ENCODE results near the gene IFT57. TPM values are rescaled to one million over a fixed set of nuclear protein-coding genes. Genes with fewer than 3 reads are reported as not detected.
"Not testable (repeated sequence)": the region's sequence is repeated elsewhere in the genome, so short reads cannot be mapped to it uniquely, and the experiment has no call there.

IFT57 gene
- total and polyA plus RNA-seq, 2 experiments from 2014 or later, result 38.4 to 55.8 TPM

- no peak overlapping the region for H3K4me3 ChIP-seq
- H4K20me1 ChIP-seq (ENCODE audit: insufficient read depth, poor library complexity, severe bottlenecking), result no peaks in the 10 kb centered on the region
- WGBS (ENCODE audit: low lambda C conversion rate, missing lambda C conversion rate), result 71% methylated on average over 4 of the region's 4 CpGs
- no peak for DNase-seq (ENCODE audit: low spot score)
- H3K9me3 ChIP-seq (ENCODE audit: low read depth), result no peaks in the 10 kb centered on the region
- no peaks in the 10 kb centered on the region for H3K36me3 ChIP-seq (replicated peaks; ENCODE audit: insufficient read depth, low read depth)
- H3K4me1 ChIP-seq (ENCODE audit: insufficient read depth), result no peaks in the 10 kb centered on the region
- no peak overlapping the region for H3K27ac ChIP-seq
- no peaks in the 10 kb centered on the region for H3K79me2 ChIP-seq
- no peak for TF ChIP-seq CTCF (IDR thresholded peaks at IDR 0.05; ENCODE audit: poor library complexity)
- no peak for TF ChIP-seq EZH2phosphoT487 (IDR thresholded peaks at IDR 0.05; ENCODE audit: low read depth, severe bottlenecking, unreplicated experiment)
- no peak for TF ChIP-seq EZH2 (IDR thresholded peaks at IDR 0.05; ENCODE audit: borderline replicate concordance)
- no peaks in the 10 kb centered on the region for H3K27me3 ChIP-seq
- no peaks in the 10 kb centered on the region for H3K9me2 ChIP-seq (replicated peaks; ENCODE audit: insufficient read depth)
- no peak overlapping the region for H2AFZ ChIP-seq
- H3K4me2 ChIP-seq, result no peak overlapping the region
Observed at GRCh38 chr3:108156312-108156853, 65.8 kb downstream of the IFT57 start.

GRCh38 chr3:108155642-108156041 lies 66.6 kb downstream of the IFT57 start:
- not testable (repeated sequence) for DNase-seq (ENCODE audit: low spot score); H3K9me3 ChIP-seq (ENCODE audit: low read depth); H3K4me1 ChIP-seq (ENCODE audit: insufficient read depth); H3K4me3 ChIP-seq; H3K27me3 ChIP-seq; H3K79me2 ChIP-seq; H3K9me2 ChIP-seq (replicated peaks; ENCODE audit: insufficient read depth); H3K27ac ChIP-seq; H3K4me2 ChIP-seq; H3K36me3 ChIP-seq (replicated peaks; ENCODE audit: insufficient read depth, low read depth); H4K20me1 ChIP-seq (ENCODE audit: insufficient read depth, poor library complexity, severe bottlenecking); H2AFZ ChIP-seq
- 74% methylated on average over 4 of the region's 4 CpGs for WGBS (ENCODE audit: low lambda C conversion rate, missing lambda C conversion rate)

GRCh38 chr3:108153451-108153981 lies 68.7 kb downstream of the IFT57 start:
- Histone ChIP-seq H3K9me2 (replicated peaks; ENCODE audit: insufficient read depth) (no peaks in the 10 kb centered on the region), H3K9me3 (ENCODE audit: low read depth) (no peaks in the 10 kb centered on the region), H4K20me1 (ENCODE audit: insufficient read depth, poor library complexity, severe bottlenecking) (no peaks in the 10 kb centered on the region), H3K4me2 (no peak overlapping the region), H3K4me3 (no peak overlapping the region), H2AFZ (no peak overlapping the region), H3K79me2 (no peaks in the 10 kb centered on the region), H3K4me1 (ENCODE audit: insufficient read depth) (no peaks in the 10 kb centered on the region), H3K27me3 (no peaks in the 10 kb centered on the region), H3K27ac (no peak overlapping the region), H3K36me3 (replicated peaks; ENCODE audit: insufficient read depth, low read depth) (no peaks in the 10 kb centered on the region)
- WGBS (ENCODE audit: low lambda C conversion rate, missing lambda C conversion rate), result 58% methylated on average over 7 of the region's 7 CpGs
- TF ChIP-seq CTCF (IDR thresholded peaks at IDR 0.05; ENCODE audit: poor library complexity), result peak; percentile 51
- TF ChIP-seq EZH2 (IDR thresholded peaks at IDR 0.05; ENCODE audit: borderline replicate concordance), result no peak
- peak; percentile 71 for DNase-seq (ENCODE audit: low spot score)

GRCh38 chr3:108152274-108152673 lies 70.0 kb downstream of the IFT57 start:
- no peak overlapping the region for H3K27ac ChIP-seq
- no peak overlapping the region for H3K4me3 ChIP-seq
- no peaks in the 10 kb centered on the region for H3K79me2 ChIP-seq
- WGBS (ENCODE audit: low lambda C conversion rate, missing lambda C conversion rate), result 86% methylated on average over 3 of the region's 3 CpGs
- H3K9me2 ChIP-seq (replicated peaks; ENCODE audit: insufficient read depth), result no peaks in the 10 kb centered on the region
- no peaks in the 10 kb centered on the region for H3K4me1 ChIP-seq (ENCODE audit: insufficient read depth)
- no peaks in the 10 kb centered on the region for H3K9me3 ChIP-seq (ENCODE audit: low read depth)
- H4K20me1 ChIP-seq (ENCODE audit: insufficient read depth, poor library complexity, severe bottlenecking), result no peaks in the 10 kb centered on the region
- no peak overlapping the region for H3K4me2 ChIP-seq
- no peak for DNase-seq (ENCODE audit: low spot score)
- no peaks in the 10 kb centered on the region for H3K36me3 ChIP-seq (replicated peaks; ENCODE audit: insufficient read depth, low read depth)
- no peaks in the 10 kb centered on the region for H3K27me3 ChIP-seq
- TF ChIP-seq EZH2 (IDR thresholded peaks at IDR 0.05; ENCODE audit: borderline replicate concordance) (no peak), CTCF (IDR thresholded peaks at IDR 0.05; ENCODE audit: poor library complexity) (no peak), EZH2phosphoT487 (IDR thresholded peaks at IDR 0.05; ENCODE audit: low read depth, severe bottlenecking, unreplicated experiment) (no peak)
- no peak overlapping the region for H2AFZ ChIP-seq
